CD4-positive, alpha-beta T cell (primary cell): ENCODE data around the gene FAM83E. TPM values are rescaled to one million over a fixed set of nuclear protein-coding genes. Genes with fewer than 3 reads are reported as not detected.

Experiments
- ATAC-seq: fragments of 200-7000 bp; cut with Tn5 transposase; one replicate; pipeline ENCODE4 v1.10.0; 2022; ENCODE audit warnings: mild to moderate bottlenecking; ENCODE audit not compliant: poor library complexity
- CTCF ChIA-PET: fragments of 350-600 bp; sonication (Branson Sonifier 250); formaldehyde crosslinking; loops from one replicate; lab custom pipeline; 2021; ENCODE audit warnings: antibody characterized with exemption, inconsistent platforms; lab: Charles Lee
- POLR2A ChIA-PET: fragments of 350-600 bp; sonication (Branson Sonifier 250); formaldehyde crosslinking; loops from one replicate; lab custom pipeline; 2021; ENCODE audit warnings: antibody characterized with exemption, inconsistent platforms; lab: Charles Lee
- DNase-seq, 14 experiments: peaks; one replicate each; pipeline ENCODE4 v3.0.0-alpha.2; 2013 to 2020; ENCODE audit warnings: mixed read lengths in 2 of 14
- H3K27ac ChIP-seq, 2 donors: one replicate each; pipeline versions ENCODE4 v1.5.1 to v1.7.0; 2013; ENCODE audit warnings: low read length in 2 of 2, low read depth in 1 of 2, mild to moderate bottlenecking in 1 of 2
- H3K27me3 ChIP-seq, 2 experiments: 1 replicate in 1 of 2; 2 replicates in 1 of 2; pipeline versions ENCODE4 v1.6.1 to v1.7.0; 2013; ENCODE audit warnings: low read length in 2 of 2, control low read depth in 1 of 2, mild to moderate bottlenecking in 1 of 2, moderate library complexity in 1 of 2; ENCODE audit not compliant: insufficient read depth in 2 of 2, control insufficient read depth in 1 of 2
- H3K36me3 ChIP-seq: one replicate; pipeline ENCODE4 v1.6.1; 2013; ENCODE audit warnings: low read length, control low read depth; ENCODE audit not compliant: insufficient read depth
- H3K4me1 ChIP-seq: one replicate; pipeline ENCODE4 v1.6.1; 2013; ENCODE audit warnings: low read length, control low read depth; ENCODE audit not compliant: insufficient read depth
- H3K4me3 ChIP-seq: one replicate; pipeline ENCODE4 v1.5.1; 2013; ENCODE audit warnings: mild to moderate bottlenecking, low read length, moderate library complexity
- H3K9me3 ChIP-seq, 2 experiments: 1 replicate in 1 of 2; 2 replicates in 1 of 2; pipeline versions ENCODE4 v1.6.1 to v1.7.0; 2013; ENCODE audit warnings: low read length in 2 of 2, mild to moderate bottlenecking in 2 of 2, control low read depth in 1 of 2, moderate library complexity in 1 of 2; ENCODE audit not compliant: control insufficient read depth in 1 of 2, insufficient read depth in 1 of 2
- H3K27ac Mint-ChIP-seq: one replicate; pipeline ENCODE4 v1.8.0; 2020; ENCODE audit warnings: mixed read lengths
- H3K27me3 Mint-ChIP-seq: one replicate; pipeline ENCODE4 v1.8.0; 2021; ENCODE audit warnings: mixed read lengths
- H3K36me3 Mint-ChIP-seq: one replicate; pipeline ENCODE4 v1.8.0; 2021; ENCODE audit warnings: low read depth, mixed read lengths
- H3K4me1 Mint-ChIP-seq: one replicate; pipeline ENCODE4 v1.8.0; 2021; ENCODE audit warnings: low read depth, mixed read lengths
- H3K4me3 Mint-ChIP-seq: one replicate; pipeline ENCODE4 v1.8.0; 2020; ENCODE audit warnings: mild to moderate bottlenecking, mixed read lengths
- H3K9me3 Mint-ChIP-seq: one replicate; pipeline ENCODE4 v1.8.0; 2020; ENCODE audit warnings: mixed read lengths
- CTCF ChIP-seq: fragments of 200-600 bp; IDR thresholded peaks from one replicate; pipeline ENCODE4 v1.8.0; 2022; ENCODE audit warnings: antibody characterized with exemption, mild to moderate bottlenecking
- intact Hi-C, 2 experiments: fragments of 100-400 bp; cut with DNase I in 1 of 2; cut with micrococcal nuclease in 1 of 2; formaldehyde crosslinking; loops; one replicate each; pipeline versions ENCODE4 v1.15.1 to v1.9.0; 2023 to 2025; cut with DNase I, micrococcal nuclease
- total RNA-seq, 174 experiments: library from RNA in 2 of 174; stranded (reverse) in 2 of 174; gene quantifications; one replicate each; pipeline ENCODE4 v1.2.3 and lab custom pipeline; 2021 to 2026

The FAM83E gene
- total RNA-seq, 2 experiments from 2014 or later = 1.6 to 2.6 TPM

GRCh38 chr19:48627201-48627864, 12.5 kb upstream of the FAM83E start:
- Mint-ChIP-seq H3K27me3 (no peaks in the 10 kb centered on the region), H3K4me1 (peaks cover 37% of the 10 kb centered on the region), H3K36me3 (peaks cover 49% of the 10 kb centered on the region), H3K9me3 (no peaks in the 10 kb centered on the region), H3K4me3 (no peak overlapping the region), H3K27ac (no peak overlapping the region)
- DNase-seq (peak in 4 of 14 experiments; percentile 18 to 51 (median 36)), ATAC-seq (no peak)
- H3K27ac ChIP-seq = no peak overlapping the region
- H3K4me3 ChIP-seq = no peak overlapping the region
- peaks cover 39% of the 10 kb centered on the region for H3K36me3 ChIP-seq
- intact Hi-C loops = loop anchor here in 1 of 2 experiments (10.0 kb wide), 1 partner anchor 367 kb away; the partner anchor contains the start of genes GYS1 and RUVBL2
- ChIA-PET CTCF (interaction anchor here (0.7 kb wide), 1 partner anchor 98 kb away, joined by 3 read pairs; no protein-coding TSS in a partner anchor), POLR2A (interaction anchor here (1.1 to 5.0 kb wide), 3 partner anchors 9 to 18 kb away, joined by 4 to 33 read pairs (median 7); partner anchors contain the start of genes DBP, RPL18 and SPHK2)
- H3K4me1 ChIP-seq = peaks cover 43% of the 10 kb centered on the region
- H3K27me3 ChIP-seq = no peaks in the 10 kb centered on the region
- TF ChIP-seq CTCF = no peak
- H3K9me3 ChIP-seq = no peaks in the 10 kb centered on the region

DNA sequence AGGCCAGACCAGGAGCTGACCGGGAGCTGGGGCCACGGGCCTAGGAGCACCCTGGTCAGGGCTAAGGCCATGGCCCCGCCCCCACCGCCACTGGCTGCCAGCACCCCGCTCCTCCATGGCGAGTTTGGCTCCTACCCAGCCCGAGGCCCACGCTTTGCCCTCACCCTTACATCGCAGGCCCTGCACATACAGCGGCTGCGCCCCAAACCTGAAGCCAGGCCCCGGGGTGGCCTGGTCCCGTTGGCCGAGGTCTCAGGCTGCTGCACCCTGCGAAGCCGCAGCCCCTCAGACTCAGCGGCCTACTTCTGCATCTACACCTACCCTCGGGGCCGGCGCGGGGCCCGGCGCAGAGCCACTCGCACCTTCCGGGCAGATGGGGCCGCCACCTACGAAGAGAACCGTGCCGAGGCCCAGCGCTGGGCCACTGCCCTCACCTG, 11.0 kb upstream of the FAM83E start:
- POLR2A ChIA-PET = no interaction called here
- Mint-ChIP-seq H3K4me3 (no peak overlapping the region), H3K36me3 (peaks cover 44% of the 10 kb centered on the region), H3K27me3 (no peaks in the 10 kb centered on the region), H3K27ac (peak overlapping the region; percentile 32), H3K9me3 (no peaks in the 10 kb centered on the region), H3K4me1 (peaks cover 29% of the 10 kb centered on the region)
- Histone ChIP-seq H3K4me3 (no peak overlapping the region), H3K27me3 (no peaks in the 10 kb centered on the region), H3K4me1 (peaks cover 40% of the 10 kb centered on the region), H3K9me3 (no peaks in the 10 kb centered on the region), H3K27ac (no peak overlapping the region), H3K36me3 (peaks cover 25% of the 10 kb centered on the region)
- DNase-seq = peak in 2 of 14 experiments; percentile 14 to 43
- CTCF ChIA-PET = no interaction called here
- ATAC-seq = no peak
- intact Hi-C loops = loop anchor here in 1 of 2 experiments (10.0 kb wide), 1 partner anchor 369 kb away; the partner anchor contains the start of genes GYS1 and RUVBL2
- TF ChIP-seq CTCF = no peak

DNA sequence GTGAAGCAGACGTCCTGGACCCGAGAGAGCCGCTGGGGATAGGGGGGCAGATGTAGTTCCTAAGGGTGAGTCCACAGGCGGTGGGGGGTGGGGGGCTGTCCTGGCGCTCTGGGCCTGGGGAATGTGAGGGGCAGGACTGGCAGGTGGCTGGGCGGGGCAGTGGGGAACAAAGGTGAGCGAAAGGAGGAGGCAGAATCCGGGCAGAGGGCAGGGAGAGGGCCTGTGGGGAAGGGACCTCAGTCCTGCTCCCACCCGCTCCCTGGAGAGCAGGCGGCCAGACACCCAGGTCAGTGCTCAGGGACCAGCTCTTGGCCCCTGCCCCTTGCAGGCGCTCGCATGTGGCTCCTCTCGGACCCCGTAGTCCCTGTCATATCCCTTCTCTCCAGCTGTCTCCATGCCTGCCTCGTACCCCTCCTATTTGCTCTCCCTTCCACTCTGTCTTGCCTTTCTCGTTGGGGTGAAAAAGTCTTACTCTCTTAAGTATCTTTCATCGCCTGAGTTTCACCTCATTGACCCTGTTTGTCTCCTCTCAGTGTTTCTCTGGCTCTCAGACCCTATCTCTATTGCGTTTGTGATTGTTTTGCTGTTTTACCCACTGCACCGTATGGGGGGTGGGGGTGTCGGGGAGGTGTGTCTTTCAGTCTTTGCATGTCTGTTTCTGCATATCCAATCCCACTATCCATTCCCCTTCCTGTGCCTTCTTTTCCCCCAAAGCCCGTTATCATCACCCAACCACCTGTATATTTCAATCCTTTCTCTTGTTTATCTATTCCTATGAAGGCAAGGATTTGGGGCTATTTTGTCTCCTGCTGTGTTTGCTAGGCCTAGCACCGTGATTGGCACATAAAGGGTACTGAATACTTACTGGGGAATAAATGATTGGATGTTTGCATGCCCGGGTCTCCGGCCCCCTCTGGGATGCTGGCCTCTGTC, 10.2 kb upstream of the FAM83E start:
- no peaks in the 10 kb centered on the region for H3K9me3 ChIP-seq
- Mint-ChIP-seq H3K4me3 (peak overlapping the region; percentile 86), H3K9me3 (no peaks in the 10 kb centered on the region), H3K36me3 (peaks cover 36% of the 10 kb centered on the region), H3K4me1 (peaks cover 31% of the 10 kb centered on the region), H3K27me3 (no peaks in the 10 kb centered on the region), H3K27ac (peak overlapping the region; percentile 77)
- ChIA-PET POLR2A (interaction anchor here (3.1 to 3.6 kb wide), 2 partner anchors 9 to 12 kb away, joined by 34 to 38 read pairs; partner anchors contain the start of gene DBP), CTCF (no interaction called here)
- no peak for ATAC-seq
- H3K4me3 ChIP-seq = no peak overlapping the region
- no peaks in the 10 kb centered on the region for H3K27me3 ChIP-seq
- peaks cover 16% of the 10 kb centered on the region for H3K36me3 ChIP-seq
- H3K4me1 ChIP-seq = peaks cover 36% of the 10 kb centered on the region
- TF ChIP-seq CTCF = no peak
- DNase-seq = peak in 2 of 14 experiments; percentile 15 to 48
- intact Hi-C loops = loop anchor here in 1 of 2 experiments (1.0 to 10.0 kb wide), 2 partner anchors 9 to 370 kb away; partner anchors contain the start of genes GYS1 and RUVBL2
- peak overlapping the region; percentile 21 to 57 for H3K27ac ChIP-seq
